ENCODE results near the gene KRTAP10-6.
A peak's percentile ranks its signal among the peaks of the same experiment; 100 is the strongest.
"Not testable (repeated sequence)": the region's sequence is repeated elsewhere in the genome, so short reads cannot be mapped to it uniquely, and the experiment has no call there.

KRTAP10-6 gene

GRCh38 chr21:44578371-44579055 is 13.8 kb downstream of the KRTAP10-6 start:
- no peak for DNase-seq

DNA sequence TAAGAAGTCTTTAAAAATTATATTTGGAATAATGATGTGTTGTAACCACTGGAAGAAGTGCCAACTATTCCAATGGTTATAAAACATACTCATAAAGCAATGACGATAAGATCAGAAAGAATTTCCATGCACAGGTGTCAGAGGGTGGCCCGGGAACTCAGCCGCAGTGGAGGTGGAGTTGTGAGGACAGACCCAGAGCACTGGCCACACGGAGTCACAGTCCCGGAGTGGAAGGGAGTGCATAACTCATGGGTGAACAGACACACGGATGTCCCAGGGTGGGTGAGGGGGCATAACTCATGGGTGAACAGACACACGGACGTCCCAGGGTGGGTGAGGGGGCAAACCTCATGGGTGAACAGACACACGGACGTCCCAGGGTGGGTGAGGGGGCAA is 16.3 kb downstream of the KRTAP10-6 start:
- DNase-seq, result no peak

- no peak for DNase-seq
Measured at GRCh38 chr21:44575307-44576024, 16.8 kb downstream of the KRTAP10-6 start.

- no peak for DNase-seq
Measured at GRCh38 chr21:44574457-44575306, 17.6 kb downstream of the KRTAP10-6 start.

GRCh38 chr21:44573630-44574456 is 18.5 kb downstream of the KRTAP10-6 start, which contains the start of gene KRTAP10-4:
Gene KRTAP10-4, plus strand, starts transcription at chr21:44573729. Its CDS starts 30 bp downstream, at chr21:44573759.
- DNase-seq, result not testable (repeated sequence)

- DNase-seq, result no peak
Measured at GRCh38 chr21:44572959-44573583, 19.2 kb downstream of the KRTAP10-6 start.

DNA sequence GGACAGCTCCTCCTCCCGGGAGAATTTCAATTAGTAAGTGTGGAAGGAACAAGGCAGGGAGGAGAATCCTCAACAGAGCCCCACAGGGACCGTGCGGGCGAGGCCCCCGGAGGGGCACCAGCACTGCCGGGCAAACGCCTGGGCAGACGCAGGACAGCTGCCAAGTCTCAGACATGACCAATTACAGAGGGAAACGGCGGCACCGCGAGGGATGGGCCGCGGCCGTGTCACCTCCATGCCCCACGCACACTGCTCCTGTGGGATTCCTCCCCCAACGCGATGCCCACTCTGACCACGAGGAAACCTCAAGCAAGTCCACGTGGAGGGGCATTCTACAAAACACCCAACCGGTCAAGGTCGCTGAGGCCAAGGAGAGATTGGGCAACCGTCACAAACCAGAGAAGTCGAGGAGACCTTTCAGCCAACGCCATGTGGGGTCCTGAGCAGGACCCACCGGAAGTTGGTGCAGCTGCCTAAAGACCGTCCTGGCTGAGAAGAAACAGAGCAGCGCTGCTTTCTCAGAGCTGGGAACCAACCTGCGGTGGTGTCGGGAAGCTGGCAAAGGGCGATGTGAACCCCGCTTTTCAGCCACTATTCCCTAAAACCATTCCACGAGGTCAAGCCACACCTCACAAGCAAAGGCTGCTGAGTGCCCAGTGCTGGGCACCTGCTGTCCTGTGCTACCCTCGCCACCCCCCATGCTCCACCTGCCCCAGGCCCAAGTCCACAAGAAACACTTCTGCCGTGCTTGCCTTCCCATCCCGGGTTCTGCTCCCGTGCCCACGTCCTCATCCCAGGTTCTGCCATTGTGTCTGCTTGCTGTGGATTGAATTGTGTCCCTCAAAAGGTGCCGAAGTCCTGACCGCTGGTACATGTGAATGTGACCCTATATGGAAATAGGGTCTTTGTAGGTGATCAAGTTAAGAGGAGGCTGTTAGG is 20.2 kb downstream of the KRTAP10-6 start:
- DNase-seq, result no peak

- DNase-seq, result no peak
Measured at GRCh38 chr21:44571296-44571695, 21.0 kb downstream of the KRTAP10-6 start.

GRCh38 chr21:44569861-44570517 is 22.3 kb downstream of the KRTAP10-6 start:
- DNase-seq, result no peak

DNA sequence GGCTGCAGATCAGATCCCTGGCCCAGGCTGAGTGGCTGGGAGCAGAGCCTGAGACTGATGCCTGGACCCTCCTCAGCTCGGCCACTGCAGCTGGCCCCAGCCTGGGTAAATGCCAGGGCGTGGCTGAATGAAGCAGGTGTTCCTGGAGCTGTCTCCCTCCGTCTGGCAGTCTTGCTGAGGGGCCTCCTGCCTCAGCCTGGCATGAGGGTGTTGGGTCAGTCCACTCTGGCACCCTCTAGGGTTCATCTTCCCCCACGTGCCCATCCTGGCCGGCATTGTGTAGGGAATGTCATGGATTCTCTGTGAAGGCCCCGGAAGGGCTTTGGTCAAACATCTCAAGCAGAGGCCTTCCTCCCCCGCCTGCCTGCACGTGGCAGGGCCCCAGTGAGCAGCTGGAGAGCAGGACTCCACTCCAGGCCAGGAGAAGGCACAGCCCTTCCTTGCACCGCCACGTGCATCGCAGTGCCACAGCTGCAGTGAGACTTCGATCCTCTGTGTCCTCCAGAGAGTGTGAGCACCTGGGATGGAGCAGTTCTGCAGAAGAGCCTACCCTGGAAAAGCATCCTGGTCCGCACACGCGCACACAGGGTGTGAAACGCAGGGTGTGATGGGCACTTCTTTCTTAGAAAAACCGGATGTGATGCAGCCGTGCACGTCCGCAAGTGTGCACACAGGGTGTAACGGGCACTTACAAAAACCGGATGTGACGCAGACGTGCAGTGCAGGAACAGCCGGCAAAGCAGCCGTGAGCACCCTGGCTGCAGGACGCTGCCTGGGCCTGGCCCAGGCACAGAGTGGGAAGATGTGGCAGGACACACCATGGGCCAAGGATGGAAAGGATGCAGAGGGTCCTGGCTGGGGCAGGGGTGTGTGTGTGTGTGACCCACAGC is 23.4 kb downstream of the KRTAP10-6 start:
- DNase-seq, result no peak

DNA sequence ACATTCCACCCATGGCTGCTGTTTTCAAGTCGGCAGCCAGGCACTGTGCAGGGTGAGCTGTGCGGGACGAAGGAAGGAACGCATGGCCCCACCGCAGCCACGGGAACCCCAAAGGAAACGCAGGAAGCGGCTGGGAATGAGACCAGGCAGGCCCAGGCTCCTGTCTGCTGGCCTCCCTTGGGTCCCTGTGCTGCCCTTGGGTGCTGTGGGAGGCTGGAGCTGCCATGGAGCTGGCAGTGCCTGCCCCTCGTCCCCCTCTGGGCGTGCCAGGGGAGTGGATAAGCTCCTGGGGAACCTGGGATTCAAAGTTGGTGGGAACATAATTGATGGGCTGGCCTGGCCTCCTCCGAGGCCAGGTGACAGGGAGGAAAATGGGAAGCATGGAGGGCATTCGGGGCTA is 24.0 kb downstream of the KRTAP10-6 start:
- no peak for DNase-seq

- DNase-seq, result no peak
Measured at GRCh38 chr21:44567481-44568171, 24.7 kb downstream of the KRTAP10-6 start.

- DNase-seq, result no peak
Measured at GRCh38 chr21:44566403-44566802, 25.9 kb downstream of the KRTAP10-6 start.

DNA sequence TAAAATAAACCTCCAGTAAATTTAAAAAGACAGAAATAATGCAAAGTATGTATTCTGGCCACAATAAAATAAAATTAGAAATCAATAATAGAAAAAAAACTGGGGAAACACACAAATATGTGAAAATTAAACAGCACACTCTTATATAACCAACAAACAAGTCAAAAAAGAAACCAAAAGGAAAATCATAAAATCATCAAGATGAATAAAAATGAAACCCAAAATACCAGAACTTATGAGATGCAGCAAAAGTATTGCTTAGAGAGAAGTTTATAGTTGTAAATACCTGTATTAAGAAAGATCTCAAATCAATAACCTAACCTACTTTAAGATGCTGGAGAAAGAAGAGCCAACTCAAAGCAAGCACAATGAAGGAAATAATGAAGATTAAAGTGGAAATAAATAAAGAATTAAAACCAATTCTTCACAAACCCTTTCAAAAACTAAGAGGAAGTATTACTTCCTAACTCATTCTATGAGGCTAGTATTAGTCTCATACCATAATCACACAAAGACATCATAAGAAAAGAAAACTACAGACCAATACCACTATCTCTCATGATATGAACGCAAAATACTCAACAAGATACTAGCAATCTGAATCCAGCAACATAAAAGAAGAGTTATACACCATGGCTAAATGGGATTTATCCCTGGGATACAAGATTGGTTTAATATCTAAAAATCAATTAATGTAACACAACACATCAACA is 27.3 kb downstream of the KRTAP10-6 start:
- DNase-seq, result peak in 1 of 2 donors; percentile 18

- DNase-seq, result no peak
Measured at GRCh38 chr21:44564099-44564498, 28.2 kb downstream of the KRTAP10-6 start.

- no peak for DNase-seq
Measured at GRCh38 chr21:44558695-44559094, 33.6 kb downstream of the KRTAP10-6 start, which contains the start of gene KRTAP10-3. Gene KRTAP10-3, minus strand, starts transcription at chr21:44558795. Its CDS starts 80 bp downstream, at chr21:44558715.

DNA sequence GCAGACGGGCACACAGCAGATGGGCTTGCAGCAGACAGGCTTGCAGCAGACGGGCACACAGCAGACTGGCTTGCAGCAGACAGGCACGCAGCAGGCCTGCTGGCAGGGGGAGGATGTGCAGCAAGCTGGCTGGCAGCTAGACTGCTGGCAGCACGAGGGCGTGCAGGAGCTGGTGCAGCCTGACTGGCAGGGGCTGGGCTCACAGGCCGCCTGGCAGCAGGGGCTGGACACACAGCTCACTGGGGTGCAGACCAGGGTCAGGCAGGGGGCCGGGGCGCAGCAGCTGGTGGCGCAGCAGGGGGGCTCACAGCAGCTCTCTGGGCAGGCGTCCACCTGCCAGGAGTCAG is 34.0 kb downstream of the KRTAP10-6 start:
- not testable (repeated sequence) for DNase-seq
